ENCODE results near the gene AIFM3.
"Not testable (repeated sequence)": the region's sequence is repeated elsewhere in the genome, so short reads cannot be mapped to it uniquely, and the experiment has no call there.

The AIFM3 gene

GRCh38 chr22:21000987-21001600 lies 34.0 kb downstream of the AIFM3 start:
- no peak for DNase-seq (ENCODE audit: extremely low read depth in 1 of 2, low read depth in 1 of 2)

GRCh38 chr22:21001601-21002325 lies 34.7 kb downstream of the AIFM3 start, which contains the start of gene THAP7:
Gene THAP7, minus strand, starts transcription at chr22:21002118. Its CDS starts 207 bp downstream, at chr22:21001911.
- DNase-seq (ENCODE audit: extremely low read depth in 1 of 2, low read depth in 1 of 2): peak; percentile 93 to 96

GRCh38 chr22:21003782-21004181 lies 36.7 kb downstream of the AIFM3 start:
- no peak for DNase-seq (ENCODE audit: extremely low read depth in 1 of 2, low read depth in 1 of 2)

- DNase-seq (ENCODE audit: extremely low read depth in 1 of 2, low read depth in 1 of 2): not testable (repeated sequence)
Observed at GRCh38 chr22:21009208-21009607, 42.2 kb downstream of the AIFM3 start.

- DNase-seq (ENCODE audit: extremely low read depth in 1 of 2, low read depth in 1 of 2): no peak
Observed at GRCh38 chr22:21009638-21010425, 42.8 kb downstream of the AIFM3 start.

GRCh38 chr22:21010426-21011113 lies 43.5 kb downstream of the AIFM3 start:
- DNase-seq (ENCODE audit: extremely low read depth in 1 of 2, low read depth in 1 of 2): no peak

GRCh38 chr22:21012446-21013407 lies 45.7 kb downstream of the AIFM3 start:
- no peak for DNase-seq (ENCODE audit: extremely low read depth in 1 of 2, low read depth in 1 of 2)

- no peak for DNase-seq (ENCODE audit: extremely low read depth in 1 of 2, low read depth in 1 of 2)
Observed at GRCh38 chr22:21013657-21014201, 46.7 kb downstream of the AIFM3 start.

- DNase-seq (ENCODE audit: extremely low read depth in 1 of 2, low read depth in 1 of 2): peak; percentile 88 to 89
Observed at GRCh38 chr22:21014202-21014725, 47.2 kb downstream of the AIFM3 start.

- DNase-seq (ENCODE audit: extremely low read depth in 1 of 2, low read depth in 1 of 2): no peak
Observed at GRCh38 chr22:21014726-21015465, 47.8 kb downstream of the AIFM3 start, which contains the start of gene P2RX6. Gene P2RX6, plus strand, starts transcription at chr22:21015165. Its CDS starts 10 bp downstream, at chr22:21015175.

GRCh38 chr22:21015466-21016006 lies 48.5 kb downstream of the AIFM3 start:
- DNase-seq (ENCODE audit: extremely low read depth in 1 of 2, low read depth in 1 of 2): no peak

- DNase-seq (ENCODE audit: extremely low read depth in 1 of 2, low read depth in 1 of 2): no peak
Observed at GRCh38 chr22:21016644-21017420, 49.8 kb downstream of the AIFM3 start.

GRCh38 chr22:21018314-21018713 lies 51.3 kb downstream of the AIFM3 start:
- no peak for DNase-seq (ENCODE audit: extremely low read depth in 1 of 2, low read depth in 1 of 2)

- DNase-seq (ENCODE audit: extremely low read depth in 1 of 2, low read depth in 1 of 2): no peak
Observed at GRCh38 chr22:21020802-21021429, 53.9 kb downstream of the AIFM3 start.

- no peak for DNase-seq (ENCODE audit: extremely low read depth in 1 of 2, low read depth in 1 of 2)
Observed at GRCh38 chr22:21022507-21022906, 55.5 kb downstream of the AIFM3 start.

GRCh38 chr22:21022955-21023614 lies 56.0 kb downstream of the AIFM3 start:
- DNase-seq (ENCODE audit: extremely low read depth in 1 of 2, low read depth in 1 of 2): no peak

GRCh38 chr22:21025266-21025665 lies 58.2 kb downstream of the AIFM3 start:
- no peak for DNase-seq (ENCODE audit: extremely low read depth in 1 of 2, low read depth in 1 of 2)

Measured in stimulated activated CD8-positive, alpha-beta memory T cell treated with anti-CD3 and anti-CD28 coated beads, Interleukin-7, amount 100 ng/mL, for 48 hours (primary cell).